Activated CD4-positive, alpha-beta T cell treated with anti-CD3 and anti-CD28 coated beads, Interleukin-2, amount 50 U/mL, for 48 hours (primary cell): ENCODE results near the gene GPR158.
"Not testable (repeated sequence)": the region's sequence is repeated elsewhere in the genome, so short reads cannot be mapped to it uniquely, and the experiment has no call there.

ENCODE experiments used
- DNase-seq, 2 experiments: peaks; one replicate each; pipeline ENCODE4 v3.0.0-alpha.2; 2020

The GPR158 gene

GRCh38 chr10:25317596-25318211, 142.9 kb downstream of the GPR158 start:
- not testable (repeated sequence) for DNase-seq

- DNase-seq: no peak
Measured at GRCh38 chr10:25327273-25327672, 152.5 kb downstream of the GPR158 start.

DNA sequence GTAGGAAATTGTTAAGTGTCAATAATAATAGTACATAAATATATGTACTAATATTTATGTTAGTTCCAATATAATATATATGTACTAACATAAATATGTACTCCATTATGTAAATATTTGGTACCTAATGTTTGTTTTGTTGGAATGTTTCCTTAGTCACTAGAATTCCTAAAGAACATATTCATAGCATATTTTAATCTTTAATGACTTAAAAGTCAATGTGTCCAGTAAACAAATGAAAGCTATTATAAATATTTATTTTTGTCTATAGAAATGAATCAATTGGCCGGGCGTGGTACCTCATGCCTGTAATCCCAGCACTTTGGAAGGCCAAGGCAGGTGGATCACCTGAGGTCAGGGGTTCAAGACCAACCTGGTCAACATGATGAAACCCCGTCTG, 153.6 kb downstream of the GPR158 start:
- no peak for DNase-seq

DNA sequence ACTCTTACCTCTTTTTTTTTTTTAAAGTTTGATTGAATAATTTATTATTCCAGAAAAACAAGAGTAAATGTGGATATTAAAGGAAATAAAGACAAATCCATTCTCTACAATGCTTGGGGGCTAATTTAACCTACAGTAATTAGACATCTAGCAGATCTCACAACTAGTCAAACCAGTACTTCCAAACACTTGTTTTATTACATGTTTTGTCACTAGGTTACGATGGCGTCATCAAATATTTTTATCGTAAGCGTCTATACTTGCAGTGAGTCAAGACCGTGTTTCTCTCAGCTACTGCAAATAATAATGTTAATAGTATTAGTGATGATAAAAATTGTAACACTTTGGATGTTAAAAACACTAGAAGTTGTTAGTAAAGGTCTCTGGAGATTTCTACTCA, 154.8 kb downstream of the GPR158 start:
- not testable (repeated sequence) for DNase-seq

GRCh38 chr10:25334445-25334844, 159.6 kb downstream of the GPR158 start:
- DNase-seq: no peak

DNA sequence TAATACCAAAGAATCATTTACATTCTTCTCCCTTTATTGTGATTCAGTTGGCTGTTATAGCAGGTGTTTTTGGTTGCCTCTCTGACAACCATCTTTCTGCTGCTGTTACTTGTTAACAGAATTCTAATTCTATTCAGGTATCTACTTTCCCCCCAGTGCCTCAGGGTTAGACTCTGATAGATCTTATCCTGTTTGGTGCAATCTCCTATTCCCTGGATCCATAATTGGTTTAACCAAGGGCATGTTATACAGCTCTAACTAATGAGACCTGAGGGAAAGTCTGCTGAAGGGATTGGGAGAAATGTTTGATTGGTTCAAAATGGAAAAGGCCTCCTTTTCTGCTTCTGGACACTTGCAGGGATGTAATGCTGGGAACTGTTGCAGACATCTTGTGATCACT, 161.5 kb downstream of the GPR158 start:
- DNase-seq: no peak

GRCh38 chr10:25338271-25338670, 163.5 kb downstream of the GPR158 start:
- DNase-seq: no peak

- no peak for DNase-seq
Measured at GRCh38 chr10:25339966-25340365, 165.2 kb downstream of the GPR158 start.

GRCh38 chr10:25349520-25349919, 174.7 kb downstream of the GPR158 start:
- no peak for DNase-seq

DNA sequence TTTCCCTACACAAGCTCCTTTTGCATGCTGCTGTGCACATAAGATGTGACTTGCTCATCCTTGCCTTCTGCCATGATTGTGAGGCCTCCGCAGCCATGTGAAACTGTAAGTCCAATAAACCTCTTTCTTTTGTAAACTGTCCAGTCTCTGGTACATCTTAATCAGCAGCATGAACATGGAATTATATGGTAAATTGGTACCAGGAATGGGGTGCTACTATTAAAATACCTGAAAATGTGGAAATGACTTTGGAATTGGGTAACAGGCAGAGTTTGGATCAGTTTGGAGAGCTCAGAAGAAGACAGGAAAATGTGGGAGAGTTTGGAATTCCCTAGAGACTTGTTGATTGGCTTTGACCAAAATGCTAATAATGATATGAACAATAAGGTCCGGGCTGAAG, 181.8 kb downstream of the GPR158 start:
- DNase-seq: no peak

DNA sequence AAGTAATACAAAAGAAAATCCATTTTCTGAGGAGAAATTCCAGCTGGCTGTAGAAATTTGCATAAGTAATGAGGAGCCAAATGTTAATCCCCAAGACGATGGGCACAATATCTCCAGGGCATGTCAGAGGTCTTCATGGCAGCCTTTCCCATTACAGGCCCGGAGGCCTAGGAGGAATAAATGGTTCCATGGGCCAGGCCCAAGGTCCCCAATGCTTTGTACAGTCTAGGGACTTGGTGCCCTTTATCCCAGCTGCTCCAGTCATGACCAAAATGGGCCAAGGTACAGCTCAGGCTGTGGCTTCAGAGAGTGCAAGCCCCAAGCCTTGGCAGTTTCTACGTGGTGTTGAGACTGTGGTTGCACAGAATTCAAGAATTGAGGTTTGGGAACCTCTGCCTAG, 182.5 kb downstream of the GPR158 start:
- no peak for DNase-seq

GRCh38 chr10:25382029-25382810, 207.4 kb downstream of the GPR158 start:
- no peak for DNase-seq

- DNase-seq: not testable (repeated sequence)
Measured at GRCh38 chr10:25382901-25383300, 208.1 kb downstream of the GPR158 start.

GRCh38 chr10:25383686-25384085, 208.9 kb downstream of the GPR158 start:
- no peak for DNase-seq

GRCh38 chr10:25384618-25385017, 209.8 kb downstream of the GPR158 start:
- DNase-seq: no peak

DNA sequence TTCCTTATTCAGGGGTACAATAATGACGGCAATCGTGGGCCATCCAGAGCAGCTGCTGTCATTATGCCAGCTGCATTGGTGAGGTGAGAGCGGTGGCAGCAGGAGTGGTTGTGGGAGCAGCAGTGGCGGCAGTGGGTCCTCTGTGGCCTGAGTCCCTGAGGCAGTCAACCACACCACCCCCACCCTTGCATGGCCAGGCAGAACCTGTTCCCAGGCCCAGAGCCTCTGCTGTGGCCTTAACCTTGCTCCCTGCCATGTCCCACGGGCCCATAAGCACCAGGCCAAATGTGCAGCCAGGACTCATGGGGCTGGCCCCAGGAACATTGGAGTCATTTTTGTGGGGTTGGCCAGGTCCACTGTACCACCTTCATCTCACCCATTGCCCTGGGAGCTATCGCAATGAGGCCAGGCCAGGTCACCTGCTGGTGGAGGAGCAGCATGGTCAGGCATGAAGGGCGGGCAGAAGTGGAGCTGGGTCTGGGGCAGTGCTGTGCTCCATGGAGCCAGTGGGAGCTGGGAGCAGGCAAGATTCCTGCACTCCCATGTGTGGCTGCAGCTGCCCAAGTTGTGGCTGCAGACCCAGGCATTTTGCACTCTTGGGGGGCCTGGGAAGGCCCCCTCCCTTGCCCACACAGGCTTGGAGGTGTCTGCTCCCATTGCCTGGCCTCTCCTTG, 213.5 kb downstream of the GPR158 start:
- no peak for DNase-seq

GRCh38 chr10:25388862-25389206, 214.0 kb downstream of the GPR158 start:
- no peak for DNase-seq

GRCh38 chr10:25390733-25391132, 215.9 kb downstream of the GPR158 start:
- no peak for DNase-seq

GRCh38 chr10:25392132-25392531, 217.3 kb downstream of the GPR158 start:
- no peak for DNase-seq

- no peak for DNase-seq
Measured at GRCh38 chr10:25393621-25394020, 218.8 kb downstream of the GPR158 start.

- DNase-seq: no peak
Measured at GRCh38 chr10:25398680-25399079, 223.9 kb downstream of the GPR158 start.

DNA sequence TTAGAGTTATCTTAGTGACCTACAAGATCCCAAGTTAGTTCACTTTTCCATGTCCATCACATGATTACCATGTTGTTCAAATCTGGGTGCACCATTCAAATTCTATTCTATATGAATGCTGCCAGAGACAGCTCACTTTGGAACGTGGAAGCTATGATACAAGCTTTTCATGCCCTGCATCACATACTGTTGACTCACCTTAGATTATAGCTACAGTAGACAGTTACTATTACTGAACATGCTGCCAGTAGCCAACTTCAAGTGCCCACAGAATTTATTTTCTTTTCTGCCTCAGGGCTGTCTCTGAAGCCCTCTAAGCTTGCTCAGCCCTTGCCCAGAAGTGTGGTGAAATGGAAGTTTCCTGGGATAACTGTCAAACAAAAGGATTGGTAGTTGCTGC, 231.1 kb downstream of the GPR158 start:
- no peak for DNase-seq

- DNase-seq: no peak
Measured at GRCh38 chr10:25417611-25418010, 242.8 kb downstream of the GPR158 start.

- no peak for DNase-seq
Measured at GRCh38 chr10:25425776-25426175, 251.0 kb downstream of the GPR158 start.
